ENCODE data around the gene JAM3.

The JAM3 gene

GRCh38 chr11:134065381-134065780 is 3.5 kb upstream of the JAM3 start:
- Histone ChIP-seq H3K4me2 (ENCODE audit: insufficient read depth, low read length) (no peak overlapping the region), H3K9me3 (ENCODE audit: insufficient read depth, low read length, severe bottlenecking) (no peaks in the 10 kb centered on the region), H3K27me3 (ENCODE audit: insufficient read depth, low read length, poor library complexity) (peaks cover 3% of the 10 kb centered on the region), H3K79me2 (ENCODE audit: insufficient read depth, low read length) (0 out of 2 replicates have a peak, but pooled peaks cover 2% of the 10 kb centered on the region), H3K27ac (ENCODE audit: low read length) (no peak overlapping the region), H3K9ac (ENCODE audit: low read depth, low read length) (no peak overlapping the region), H2AFZ (ENCODE audit: low read depth, low read length) (no peak overlapping the region), H3K36me3 (ENCODE audit: insufficient read depth, low read length) (no peaks in the 10 kb centered on the region), H4K20me1 (ENCODE audit: insufficient read depth, low read length) (no peaks in the 10 kb centered on the region), H3K4me1 (ENCODE audit: insufficient read depth, low read length) (peaks cover 24% of the 10 kb centered on the region), H3K4me3 (ENCODE audit: low read depth in 1 of 2, low read length in 2 of 2) (no peak overlapping the region)
- ATAC-seq (ENCODE audit: insufficient read depth, low read depth) (no peak), DNase-seq (no peak)
- no peak for TF ChIP-seq EZH2 (IDR thresholded peaks at IDR 0.05; ENCODE audit: borderline replicate concordance, low read depth, low read length, severe bottlenecking)
- TF ChIP-seq, protein P1, sequence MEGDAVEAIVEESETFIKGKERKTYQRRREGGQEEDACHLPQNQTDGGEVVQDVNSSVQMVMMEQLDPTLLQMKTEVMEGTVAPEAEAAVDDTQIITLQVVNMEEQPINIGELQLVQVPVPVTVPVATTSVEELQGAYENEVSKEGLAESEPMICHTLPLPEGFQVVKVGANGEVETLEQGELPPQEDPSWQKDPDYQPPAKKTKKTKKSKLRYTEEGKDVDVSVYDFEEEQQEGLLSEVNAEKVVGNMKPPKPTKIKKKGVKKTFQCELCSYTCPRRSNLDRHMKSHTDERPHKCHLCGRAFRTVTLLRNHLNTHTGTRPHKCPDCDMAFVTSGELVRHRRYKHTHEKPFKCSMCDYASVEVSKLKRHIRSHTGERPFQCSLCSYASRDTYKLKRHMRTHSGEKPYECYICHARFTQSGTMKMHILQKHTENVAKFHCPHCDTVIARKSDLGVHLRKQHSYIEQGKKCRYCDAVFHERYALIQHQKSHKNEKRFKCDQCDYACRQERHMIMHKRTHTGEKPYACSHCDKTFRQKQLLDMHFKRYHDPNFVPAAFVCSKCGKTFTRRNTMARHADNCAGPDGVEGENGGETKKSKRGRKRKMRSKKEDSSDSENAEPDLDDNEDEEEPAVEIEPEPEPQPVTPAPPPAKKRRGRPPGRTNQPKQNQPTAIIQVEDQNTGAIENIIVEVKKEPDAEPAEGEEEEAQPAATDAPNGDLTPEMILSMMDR (IDR thresholded peaks at IDR 0.05; ENCODE audit: borderline replicate concordance, extremely low read depth, low read length, poor library complexity, severe bottlenecking), result no peak

DNA sequence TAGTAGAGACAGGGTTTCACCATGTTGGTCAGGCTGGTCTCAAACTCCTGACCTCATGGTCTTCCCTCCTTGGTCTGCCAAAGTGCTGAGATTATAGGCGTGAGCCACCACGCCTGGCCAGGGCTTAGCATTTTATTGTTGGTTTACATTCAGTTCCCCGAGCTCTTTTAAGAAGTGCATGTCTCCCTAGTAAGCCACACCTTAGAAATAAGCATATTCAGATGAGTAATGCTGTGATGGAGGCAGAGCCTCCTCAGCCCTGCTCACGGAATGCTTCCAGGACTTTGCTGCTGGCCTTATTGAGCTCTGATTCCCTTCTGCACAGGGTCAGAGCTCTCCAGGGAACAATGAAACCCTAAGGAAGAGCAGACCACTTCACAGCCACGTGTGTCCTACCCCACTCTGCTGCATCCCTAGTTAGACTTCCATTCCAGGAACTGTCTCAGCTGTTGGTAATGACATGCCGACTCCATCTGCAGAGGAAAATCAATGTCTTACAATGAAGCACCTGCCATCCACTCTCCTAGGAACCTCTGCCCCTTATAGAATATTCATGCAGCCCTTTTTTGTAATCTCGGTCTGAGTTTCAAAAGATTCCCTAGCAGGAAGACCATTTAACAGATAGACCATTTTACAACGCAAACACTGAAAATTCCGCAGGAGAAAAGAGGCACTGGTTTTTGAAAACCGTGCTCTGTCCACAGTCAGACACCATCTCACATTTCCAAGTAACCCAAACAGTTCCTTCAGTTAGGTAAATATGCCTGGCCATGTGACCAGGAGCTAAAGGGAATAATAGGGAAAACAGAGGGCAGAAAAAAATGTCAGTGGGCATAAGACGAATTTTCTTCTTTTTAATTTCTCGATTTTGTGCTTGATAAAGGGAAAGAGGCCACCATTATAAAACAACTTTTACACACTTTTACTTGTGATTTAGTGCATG is 1.7 kb upstream of the JAM3 start:
- H3K9ac ChIP-seq (ENCODE audit: low read depth, low read length), result no peak overlapping the region

GRCh38 chr11:134069426-134070341 is 812 bp downstream of the JAM3 start:
- peak overlapping the region; percentile 62 to 90; a peak in 3 of 4 replicates for H3K4me3 ChIP-seq (ENCODE audit: low read depth in 1 of 2, low read length in 2 of 2)
- peak overlapping the region; percentile 79 for H3K9ac ChIP-seq (ENCODE audit: low read depth, low read length)
- H3K36me3 ChIP-seq (ENCODE audit: insufficient read depth, low read length), result no peaks in the 10 kb centered on the region
- H3K27me3 ChIP-seq (ENCODE audit: insufficient read depth, low read length, poor library complexity), result no peaks in the 10 kb centered on the region
- no peak overlapping the region; the same call in 1 of the 2 replicates for H3K27ac ChIP-seq (ENCODE audit: low read length)
- DNase-seq (no peak), ATAC-seq (ENCODE audit: insufficient read depth, low read depth) (no peak; the same call in 2 of the 3 replicates)
- H3K4me1 ChIP-seq (ENCODE audit: insufficient read depth, low read length), result peaks cover 28% of the 10 kb centered on the region
- H4K20me1 ChIP-seq (ENCODE audit: insufficient read depth, low read length), result no peaks in the 10 kb centered on the region
- peak overlapping the region; percentile 97 for H2AFZ ChIP-seq (ENCODE audit: low read depth, low read length)
- peak overlapping the region; percentile 85 for H3K4me2 ChIP-seq (ENCODE audit: insufficient read depth, low read length)
- H3K9me3 ChIP-seq (ENCODE audit: insufficient read depth, low read length, severe bottlenecking), result no peaks in the 10 kb centered on the region
- TF ChIP-seq, protein P1 (IDR thresholded peaks at IDR 0.05; ENCODE audit: borderline replicate concordance, extremely low read depth, low read length, poor library complexity, severe bottlenecking), result no peak
- no peak for TF ChIP-seq EZH2 (IDR thresholded peaks at IDR 0.05; ENCODE audit: borderline replicate concordance, low read depth, low read length, severe bottlenecking)
- H3K79me2 ChIP-seq (ENCODE audit: insufficient read depth, low read length), result 0 out of 2 replicates have a peak, but pooled peaks cover 2% of the 10 kb centered on the region

More for the DNA sequence above, 1.7 kb upstream of the JAM3 start:
- no peak for ATAC-seq (ENCODE audit: insufficient read depth, low read depth)
- Histone ChIP-seq H3K27ac (ENCODE audit: low read length) (no peak overlapping the region), H3K4me2 (ENCODE audit: insufficient read depth, low read length) (no peak overlapping the region), H3K9me3 (ENCODE audit: insufficient read depth, low read length, severe bottlenecking) (no peaks in the 10 kb centered on the region), H3K4me3 (ENCODE audit: low read depth in 1 of 2, low read length in 2 of 2) (no peak overlapping the region), H4K20me1 (ENCODE audit: insufficient read depth, low read length) (no peaks in the 10 kb centered on the region), H3K36me3 (ENCODE audit: insufficient read depth, low read length) (no peaks in the 10 kb centered on the region), H3K27me3 (ENCODE audit: insufficient read depth, low read length, poor library complexity) (no peaks in the 10 kb centered on the region), H3K4me1 (ENCODE audit: insufficient read depth, low read length) (peaks cover 33% of the 10 kb centered on the region), H3K79me2 (ENCODE audit: insufficient read depth, low read length) (0 out of 2 replicates have a peak, but pooled peaks cover 2% of the 10 kb centered on the region), H2AFZ (ENCODE audit: low read depth, low read length) (no peak overlapping the region)
- no peak for DNase-seq
- TF ChIP-seq, protein P1 (IDR thresholded peaks at IDR 0.05; ENCODE audit: borderline replicate concordance, extremely low read depth, low read length, poor library complexity, severe bottlenecking), result no peak
- TF ChIP-seq EZH2 (IDR thresholded peaks at IDR 0.05; ENCODE audit: borderline replicate concordance, low read depth, low read length, severe bottlenecking), result no peak
